Skin epidermis (tissue), 12 donors: Measurements from ENCODE around the gene FBLN1.
"Not testable (repeated sequence)": the region's sequence is repeated elsewhere in the genome, so short reads cannot be mapped to it uniquely, and the experiment has no call there.

Source experiments
- H3K27ac ChIP-seq, 21 experiments: fragments of 200-600 bp; sonication (generic) in 11 of 21; one replicate each; pipeline ENCODE4 v1.5.0; 2020; ENCODE audit warnings: mild to moderate bottlenecking in 3 of 21, inconsistent platforms in 2 of 21, moderate library complexity in 2 of 21
- H3K4me3 ChIP-seq, 7 experiments: fragments of 200-600 bp; sonication (generic) in 2 of 7; one replicate each; pipeline ENCODE4 v1.5.0; 2020; ENCODE audit warnings: inconsistent platforms in 2 of 7, mild to moderate bottlenecking in 2 of 7, moderate library complexity in 1 of 7

FBLN1 gene

GRCh38 chr22:45522462-45522861, 19.8 kb downstream of the FBLN1 start:
- H3K27ac ChIP-seq = peak overlapping the region in 1 of 21 experiments; percentile 38
- H3K4me3 ChIP-seq = no peak overlapping the region

- Histone ChIP-seq H3K4me3 (no peak overlapping the region), H3K27ac (peak overlapping the region in 1 of 21 experiments; percentile 44)
Observed at GRCh38 chr22:45524157-45524556, 21.5 kb downstream of the FBLN1 start.

GRCh38 chr22:45524966-45525365, 22.3 kb downstream of the FBLN1 start:
- H3K4me3 ChIP-seq = no peak overlapping the region
- peak overlapping the region in 7 of 21 experiments; percentile 15 to 85 (median 55) for H3K27ac ChIP-seq

GRCh38 chr22:45525480-45525879, 22.8 kb downstream of the FBLN1 start:
- Histone ChIP-seq H3K27ac (peak overlapping the region in 11 of 21 experiments; percentile 10 to 85 (median 47)), H3K4me3 (no peak overlapping the region)

GRCh38 chr22:45526281-45526680, 23.6 kb downstream of the FBLN1 start:
- Histone ChIP-seq H3K27ac (peak overlapping the region in 14 of 21 experiments; percentile 10 to 85 (median 47)), H3K4me3 (no peak overlapping the region)

GRCh38 chr22:45526768-45527360, 24.2 kb downstream of the FBLN1 start:
- Histone ChIP-seq H3K4me3 (no peak overlapping the region), H3K27ac (peak overlapping the region in 11 of 21 experiments; percentile 9 to 85 (median 55))

- peak overlapping the region in 6 of 21 experiments; percentile 21 to 85 (median 58) for H3K27ac ChIP-seq
Observed at GRCh38 chr22:45527456-45527855, 24.8 kb downstream of the FBLN1 start.

GRCh38 chr22:45528046-45528445, 25.4 kb downstream of the FBLN1 start:
- H3K4me3 ChIP-seq = no peak overlapping the region
- peak overlapping the region in 1 of 21 experiments; percentile 85 for H3K27ac ChIP-seq

More at GRCh38 chr22:45527456-45527855, 24.8 kb downstream of the FBLN1 start:
- no peak overlapping the region for H3K4me3 ChIP-seq

GRCh38 chr22:45529105-45529504, 26.4 kb downstream of the FBLN1 start:
- no peak overlapping the region for H3K4me3 ChIP-seq
- peak overlapping the region in 2 of 21 experiments; percentile 14 to 30 for H3K27ac ChIP-seq

- Histone ChIP-seq H3K4me3 (no peak overlapping the region), H3K27ac (peak overlapping the region in 2 of 21 experiments; percentile 43 to 83)
Observed at GRCh38 chr22:45529971-45530575, 27.4 kb downstream of the FBLN1 start.

GRCh38 chr22:45531441-45532234, 29.0 kb downstream of the FBLN1 start:
- peak overlapping the region in 16 of 21 experiments; percentile 17 to 83 (median 47) for H3K27ac ChIP-seq
- no peak overlapping the region for H3K4me3 ChIP-seq

- Histone ChIP-seq H3K4me3 (no peak overlapping the region), H3K27ac (peak overlapping the region in 13 of 21 experiments; percentile 0 to 83 (median 47))
Observed at GRCh38 chr22:45532235-45532631, 29.6 kb downstream of the FBLN1 start.

- Histone ChIP-seq H3K4me3 (no peak overlapping the region), H3K27ac (peak overlapping the region in 3 of 21 experiments; percentile 1 to 83 (median 14))
Observed at GRCh38 chr22:45533703-45534102, 31.0 kb downstream of the FBLN1 start.

GRCh38 chr22:45534339-45535192, 31.9 kb downstream of the FBLN1 start:
- Histone ChIP-seq H3K4me3 (no peak overlapping the region), H3K27ac (peak overlapping the region in 12 of 21 experiments; percentile 12 to 82 (median 25))

- Histone ChIP-seq H3K27ac (peak overlapping the region in 14 of 21 experiments; percentile 4 to 90 (median 42)), H3K4me3 (no peak overlapping the region)
Observed at GRCh38 chr22:45535290-45535689, 32.6 kb downstream of the FBLN1 start.

GRCh38 chr22:45535835-45536234, 33.2 kb downstream of the FBLN1 start:
- not testable (repeated sequence) for H3K4me3 ChIP-seq
- H3K27ac ChIP-seq = peak overlapping the region in 9 of 21 experiments; percentile 18 to 90 (median 76)

- Histone ChIP-seq H3K27ac (peak overlapping the region in 20 of 21 experiments; percentile 26 to 90 (median 75)), H3K4me3 (no peak overlapping the region)
Observed at GRCh38 chr22:45537734-45538181, 35.1 kb downstream of the FBLN1 start.

GRCh38 chr22:45538281-45538680, 35.6 kb downstream of the FBLN1 start:
- Histone ChIP-seq H3K4me3 (no peak overlapping the region), H3K27ac (peak overlapping the region in 20 of 21 experiments; percentile 26 to 90 (median 74))

GRCh38 chr22:45540122-45540521, 37.4 kb downstream of the FBLN1 start:
- no peak overlapping the region for H3K4me3 ChIP-seq
- H3K27ac ChIP-seq = no peak overlapping the region
